ENCODE data around the gene TLDC2. TPM values are rescaled to one million over a fixed set of nuclear protein-coding genes. Genes with fewer than 3 reads are reported as not detected.
"Not testable (repeated sequence)": the region's sequence is repeated elsewhere in the genome, so short reads cannot be mapped to it uniquely, and the experiment has no call there.

Gene TLDC2
- total RNA-seq, 1 experiment from 2014 or later: 0.31 TPM

DNA sequence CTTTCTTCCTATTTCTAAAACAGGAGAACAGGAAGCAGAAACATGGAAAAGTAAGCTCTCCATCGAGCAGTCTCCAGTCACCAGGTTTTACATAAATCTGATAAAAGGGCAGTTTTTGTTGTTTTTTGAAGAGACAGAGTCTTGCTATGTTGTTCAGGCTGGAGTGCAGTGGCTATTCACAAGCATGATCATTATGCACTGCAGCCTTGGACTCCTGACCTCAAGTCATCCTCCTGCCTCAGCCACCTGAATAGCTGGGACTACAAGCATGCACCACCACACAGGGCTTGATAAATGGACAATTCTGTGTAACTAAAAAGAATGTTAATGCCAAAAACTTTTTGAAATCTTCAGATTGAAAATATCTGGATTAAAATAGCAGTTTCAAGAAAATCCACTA is 51.8 kb downstream of the TLDC2 start:
- Histone ChIP-seq H3K27me3 (ENCODE audit: control insufficient read depth, insufficient read depth, low read length) (no peaks in the 10 kb centered on the region), H3K36me3 (replicated peaks; ENCODE audit: control insufficient read depth, insufficient read depth, low read length) (peaks cover 8% of the 10 kb centered on the region), H3K4me3 (ENCODE audit: insufficient read depth, low read depth, low read length) (no peak overlapping the region)
- DNase-seq: no peak

DNA sequence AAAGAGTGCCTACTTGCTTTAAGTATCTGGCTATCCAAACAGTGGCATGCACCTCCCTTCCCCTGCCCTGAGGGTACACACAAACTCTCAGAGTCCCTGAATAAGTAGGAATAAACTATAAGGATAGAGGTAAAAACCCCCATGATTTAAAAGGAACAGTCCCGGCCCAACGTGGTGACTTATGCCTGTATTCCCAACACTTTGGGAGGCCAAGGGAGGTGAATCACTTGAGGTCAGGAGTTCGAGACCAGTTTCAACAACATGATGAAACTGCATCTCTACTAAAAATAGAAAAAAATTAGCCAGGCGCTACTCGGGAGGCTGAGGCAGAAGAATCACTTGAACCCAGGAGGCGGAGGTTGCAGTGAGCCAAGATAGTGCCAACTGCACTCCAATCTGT is 53.4 kb downstream of the TLDC2 start:
- Histone ChIP-seq H3K27me3 (ENCODE audit: control insufficient read depth, insufficient read depth, low read length) (no peaks in the 10 kb centered on the region), H3K4me3 (ENCODE audit: insufficient read depth, low read depth, low read length) (no peak overlapping the region), H3K36me3 (replicated peaks; ENCODE audit: control insufficient read depth, insufficient read depth, low read length) (peaks cover 4% of the 10 kb centered on the region)
- DNase-seq: no peak

DNA sequence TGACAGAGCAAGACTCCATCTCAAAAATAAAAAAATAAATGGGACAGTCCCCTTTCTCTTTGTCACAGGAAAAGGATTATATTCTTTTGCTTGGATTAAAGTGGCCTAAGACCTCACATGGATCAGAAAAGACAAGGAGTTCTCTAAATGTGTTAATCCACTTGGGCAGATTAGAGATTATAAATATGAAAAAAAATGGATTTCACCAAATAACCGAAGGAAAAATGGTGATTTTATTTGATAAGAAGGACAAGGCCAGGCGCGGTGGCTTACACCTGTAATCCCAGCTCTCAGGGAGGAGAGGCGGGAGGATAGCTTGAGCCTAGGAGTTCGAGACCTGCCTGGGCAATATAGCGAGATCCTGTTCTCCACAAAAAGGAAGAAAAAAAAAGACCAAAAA is 53.8 kb downstream of the TLDC2 start:
- Histone ChIP-seq H3K4me3 (ENCODE audit: insufficient read depth, low read depth, low read length) (no peak overlapping the region), H3K27me3 (ENCODE audit: control insufficient read depth, insufficient read depth, low read length) (no peaks in the 10 kb centered on the region), H3K36me3 (replicated peaks; ENCODE audit: control insufficient read depth, insufficient read depth, low read length) (peaks cover 6% of the 10 kb centered on the region)
- no peak for DNase-seq

DNA sequence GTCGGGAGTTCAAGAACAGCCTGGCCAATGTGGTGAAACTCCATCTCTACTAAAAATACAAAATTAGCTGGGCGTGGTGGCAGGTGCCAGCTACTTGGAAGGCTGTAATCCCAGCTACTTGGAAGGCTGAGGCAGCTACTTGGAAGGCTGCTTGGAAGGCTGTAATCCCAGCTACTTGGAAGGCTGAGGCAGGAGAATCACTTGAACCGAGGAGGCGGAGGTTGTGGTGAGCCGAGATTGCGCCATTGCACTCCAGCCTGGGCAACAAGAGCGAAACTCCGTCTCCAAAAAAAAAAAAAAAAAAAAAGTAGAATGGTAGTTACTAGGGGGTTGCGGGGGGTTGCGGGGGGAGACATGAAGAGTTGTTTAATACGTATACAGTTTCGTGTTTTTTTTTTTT is 56.1 kb downstream of the TLDC2 start:
- not testable (repeated sequence) for H3K4me3 ChIP-seq (ENCODE audit: insufficient read depth, low read depth, low read length); DNase-seq; H3K36me3 ChIP-seq (replicated peaks; ENCODE audit: control insufficient read depth, insufficient read depth, low read length); H3K27me3 ChIP-seq (ENCODE audit: control insufficient read depth, insufficient read depth, low read length)

DNA sequence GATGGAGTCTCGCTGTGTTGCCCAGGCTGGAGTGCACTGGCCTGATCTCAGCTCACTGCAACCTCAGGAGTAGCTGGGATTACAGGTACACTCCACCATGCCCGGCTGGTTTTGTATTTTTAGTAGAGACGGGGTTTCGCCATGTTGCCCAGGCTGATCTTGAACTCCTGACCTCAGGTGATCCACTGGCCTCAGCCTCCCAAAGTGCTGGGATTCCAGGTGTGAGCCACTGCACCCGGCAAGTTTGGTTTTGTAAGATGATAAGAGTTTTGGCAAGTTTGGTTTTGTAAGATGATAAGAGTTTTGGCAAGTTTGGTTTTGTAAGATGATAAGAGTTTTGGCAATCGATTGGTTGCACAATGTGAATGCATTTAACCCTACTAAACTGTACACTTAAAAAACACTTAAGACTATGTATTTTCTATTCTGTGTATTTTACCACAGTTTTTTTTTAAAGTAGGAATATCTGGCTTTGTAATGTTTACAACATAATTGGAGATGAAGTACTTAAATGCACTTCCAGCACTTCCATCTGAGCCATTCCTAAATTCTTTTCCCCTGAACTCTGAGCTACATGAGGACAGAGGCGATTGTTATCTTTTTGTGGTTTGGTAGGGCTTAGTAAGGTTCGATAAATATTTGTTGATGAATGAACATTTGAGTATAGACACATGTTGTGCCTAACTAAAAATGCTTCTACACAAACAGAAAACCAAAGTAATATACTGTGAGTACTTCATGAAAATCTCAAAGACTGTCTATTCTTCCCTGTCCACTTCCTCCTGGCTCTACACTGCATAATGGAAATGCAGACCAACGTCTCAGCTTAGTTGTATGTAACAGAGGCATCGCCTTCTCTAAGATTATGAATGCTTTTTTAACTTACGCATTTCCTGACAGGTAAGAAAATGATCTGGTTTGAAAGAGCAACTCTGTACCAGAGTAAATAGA is 56.8 kb downstream of the TLDC2 start:
- no peak overlapping the region for H3K4me3 ChIP-seq (ENCODE audit: insufficient read depth, low read depth, low read length)
- H3K27me3 ChIP-seq (ENCODE audit: control insufficient read depth, insufficient read depth, low read length): no peaks in the 10 kb centered on the region
- no peak for DNase-seq
- H3K36me3 ChIP-seq (replicated peaks; ENCODE audit: control insufficient read depth, insufficient read depth, low read length): peaks cover 4% of the 10 kb centered on the region

DNA sequence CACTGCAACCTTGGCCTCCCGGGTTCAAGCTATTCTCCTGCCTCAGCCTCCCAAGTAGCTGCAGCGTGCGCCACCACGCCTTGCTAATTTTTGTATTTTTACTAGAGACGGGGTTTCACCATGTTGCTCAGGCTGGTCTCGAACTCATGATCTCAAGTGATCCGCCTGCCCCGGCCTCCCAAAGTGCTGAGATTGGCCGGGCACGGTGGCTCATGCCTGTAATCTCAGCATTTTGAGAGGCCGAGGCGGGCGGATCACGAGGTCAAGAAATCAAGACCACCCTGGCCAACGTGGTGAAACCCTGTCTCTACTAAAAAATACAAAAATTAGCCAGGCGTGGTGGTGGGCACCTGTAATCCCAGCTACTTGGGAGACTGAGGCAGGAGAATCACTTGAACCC is 57.6 kb downstream of the TLDC2 start:
- not testable (repeated sequence) for H3K4me3 ChIP-seq (ENCODE audit: insufficient read depth, low read depth, low read length); H3K36me3 ChIP-seq (replicated peaks; ENCODE audit: control insufficient read depth, insufficient read depth, low read length); H3K27me3 ChIP-seq (ENCODE audit: control insufficient read depth, insufficient read depth, low read length); DNase-seq

DNA sequence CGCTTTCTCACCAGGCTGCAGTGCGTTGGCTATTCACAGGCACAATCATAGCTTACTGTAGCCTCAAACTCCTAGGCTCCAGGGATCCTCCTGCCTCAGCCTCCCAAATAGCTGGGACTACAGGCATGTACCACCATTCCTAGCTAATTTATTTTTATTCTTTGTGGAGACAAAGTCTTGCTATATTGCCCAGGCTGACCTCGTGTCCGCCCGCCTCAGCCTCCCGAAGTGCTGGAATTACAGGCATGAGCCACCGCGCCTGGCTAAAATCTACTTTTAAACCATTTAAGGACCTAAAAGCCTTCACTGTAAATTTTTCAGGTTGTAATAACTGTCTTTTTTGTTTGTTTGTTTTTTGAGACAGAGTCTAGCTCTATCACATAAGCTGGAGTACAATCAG is 60.4 kb downstream of the TLDC2 start:
- H3K27me3 ChIP-seq (ENCODE audit: control insufficient read depth, insufficient read depth, low read length): no peaks in the 10 kb centered on the region
- no peak for DNase-seq
- H3K4me3 ChIP-seq (ENCODE audit: insufficient read depth, low read depth, low read length): no peak overlapping the region
- H3K36me3 ChIP-seq (replicated peaks; ENCODE audit: control insufficient read depth, insufficient read depth, low read length): peaks cover 4% of the 10 kb centered on the region

DNA sequence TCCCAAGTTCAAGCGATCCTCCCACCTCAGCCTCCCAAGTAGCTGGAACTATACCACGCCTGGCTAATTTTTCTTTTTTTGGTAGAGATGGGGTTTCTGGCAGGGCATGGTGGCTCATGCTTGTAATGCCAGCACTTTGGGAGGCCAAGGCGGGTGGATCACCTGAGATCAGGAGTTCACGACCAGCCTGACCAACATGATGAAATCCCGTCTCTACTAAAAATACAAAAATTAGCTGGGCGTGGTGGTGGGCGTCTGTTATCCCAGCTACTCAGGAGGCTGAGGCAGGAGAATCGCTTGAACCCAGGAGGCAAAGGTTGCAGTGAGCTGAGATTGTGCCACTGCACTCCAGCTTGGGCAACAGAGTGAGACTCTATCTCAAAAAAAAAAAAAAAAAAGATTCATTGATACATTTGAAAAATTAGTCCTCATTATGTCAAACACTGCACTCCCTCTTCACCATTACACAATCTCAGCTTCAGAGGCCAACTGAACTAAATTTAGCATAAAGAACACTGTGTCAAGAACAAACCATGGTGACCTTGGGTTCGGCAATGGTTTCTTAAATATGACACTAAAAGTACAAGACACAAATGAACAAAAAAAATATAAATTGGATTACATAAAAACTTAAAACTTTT is 60.9 kb downstream of the TLDC2 start:
- H3K4me3 ChIP-seq (ENCODE audit: insufficient read depth, low read depth, low read length); H3K27me3 ChIP-seq (ENCODE audit: control insufficient read depth, insufficient read depth, low read length); DNase-seq; H3K36me3 ChIP-seq (replicated peaks; ENCODE audit: control insufficient read depth, insufficient read depth, low read length): not testable (repeated sequence)

DNA sequence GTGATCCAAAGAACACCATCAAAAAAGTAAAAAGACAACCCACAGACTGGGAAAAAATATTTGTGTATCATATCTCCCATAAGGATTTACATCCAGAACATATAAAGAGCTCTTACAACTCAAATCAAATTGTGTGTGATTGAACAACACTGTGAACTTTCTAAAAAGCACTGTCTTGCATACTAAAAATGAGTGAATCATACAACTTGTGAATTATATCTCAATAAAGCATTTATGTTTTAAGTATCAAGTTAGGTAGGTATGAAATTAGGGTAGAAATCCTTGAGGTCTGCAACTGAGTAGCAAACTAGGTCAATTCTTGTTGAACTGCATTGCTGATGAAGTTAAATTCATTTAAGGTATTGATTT is 61.4 kb downstream of the TLDC2 start:
- DNase-seq: no peak
- Histone ChIP-seq H3K4me3 (ENCODE audit: insufficient read depth, low read depth, low read length) (no peak overlapping the region), H3K27me3 (ENCODE audit: control insufficient read depth, insufficient read depth, low read length) (no peaks in the 10 kb centered on the region), H3K36me3 (replicated peaks; ENCODE audit: control insufficient read depth, insufficient read depth, low read length) (peaks cover 4% of the 10 kb centered on the region)

DNA sequence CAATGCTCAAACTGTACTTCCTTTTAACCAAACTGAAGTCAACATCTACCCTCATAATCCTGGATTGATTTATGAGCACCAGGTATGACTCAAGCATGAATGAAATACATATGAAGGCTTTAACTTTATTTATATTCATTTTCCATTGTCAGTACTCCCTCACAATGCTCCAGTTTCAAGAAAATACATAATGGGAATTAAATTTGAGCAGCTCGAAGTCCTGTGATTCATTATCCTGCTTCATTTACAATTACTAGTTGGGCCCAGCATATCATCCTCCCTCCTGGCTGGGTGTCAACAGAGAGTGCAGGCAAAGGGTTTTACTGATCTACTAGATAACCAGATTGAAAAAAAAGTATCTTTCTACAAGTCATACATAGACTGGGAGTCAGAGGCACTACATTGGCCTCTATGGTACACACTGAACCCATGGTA is 65.5 kb downstream of the TLDC2 start:
- DNase-seq: no peak
- H3K4me3 ChIP-seq (ENCODE audit: insufficient read depth, low read depth, low read length): no peak overlapping the region
- H3K36me3 ChIP-seq (replicated peaks; ENCODE audit: control insufficient read depth, insufficient read depth, low read length): peaks cover 5% of the 10 kb centered on the region
- no peaks in the 10 kb centered on the region; the same call in 1 of the 2 replicates for H3K27me3 ChIP-seq (ENCODE audit: control insufficient read depth, insufficient read depth, low read length)

Other genes starting within 250 kb of the TLDC2 start
- gene SLA2, start 229.9 kb upstream of the TLDC2 start, total RNA-seq (2014; rRNA removed; shearing (Covaris generic)): 0.14 and 0.33 TPM in 2 replicates
- 23.2 and 24.1 TPM in 2 replicates for gene NDRG3, start 130.0 kb upstream of the TLDC2 start, total RNA-seq (2014; rRNA removed; shearing (Covaris generic))
- gene DSN1, start 102.4 kb upstream of the TLDC2 start, total RNA-seq (2014; rRNA removed; shearing (Covaris generic)): 36.7 and 44.3 TPM in 2 replicates
- gene SAMHD1, start 75.6 kb downstream of the TLDC2 start, total RNA-seq (2014; rRNA removed; shearing (Covaris generic)): 10.2 and 12.3 TPM in 2 replicates
- 17.6 and 20.5 TPM in 2 replicates for gene RBL1, start 219.9 kb downstream of the TLDC2 start, total RNA-seq (2014; rRNA removed; shearing (Covaris generic))

Data from H7 (cell line).